ENCODE data around the gene WDR1.
A peak's percentile ranks its signal among the peaks of the same experiment; 100 is the strongest.

DNA sequence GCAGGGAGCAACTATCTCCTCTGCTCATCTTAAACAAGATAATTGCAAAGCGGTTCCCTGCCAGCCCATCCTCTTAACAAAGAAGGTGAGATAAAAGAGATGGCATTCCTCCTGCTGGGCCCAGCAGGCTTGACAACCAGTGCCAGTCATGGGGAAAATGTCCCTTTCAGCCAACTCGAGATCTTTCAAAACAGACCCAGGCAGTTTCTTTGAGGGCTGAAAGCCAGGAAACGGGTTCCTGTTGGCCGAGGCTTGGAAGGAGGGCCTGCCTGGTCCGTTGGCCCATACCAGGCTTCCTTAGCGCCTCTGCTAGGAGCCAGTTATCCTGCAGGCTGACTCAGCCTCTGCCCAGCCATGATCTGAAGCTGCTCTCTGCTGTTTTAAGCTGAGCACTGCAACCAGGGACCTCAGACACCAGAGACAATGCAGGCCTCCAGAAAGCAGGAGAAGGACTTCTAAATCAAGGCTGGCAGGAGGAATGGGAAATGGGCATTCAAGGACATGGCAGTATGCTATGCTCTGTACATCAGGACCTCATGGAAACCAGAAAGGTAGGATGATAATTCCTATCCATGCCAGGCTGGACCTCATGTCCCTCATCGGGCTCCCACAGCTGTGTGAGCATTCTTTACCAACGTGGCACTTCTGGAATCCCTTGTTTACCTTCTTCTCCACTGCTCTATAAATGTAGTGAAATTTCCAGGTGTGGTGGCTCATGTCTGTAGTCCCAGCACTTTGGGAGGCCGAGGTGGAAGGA is 52.9 kb downstream of the WDR1 start:
- TF ChIP-seq GABPA (IDR thresholded peaks at IDR 0.05; ENCODE audit: low read depth) = no peak
- peak; percentile 21; the same call in 1 of the 2 replicates for TF ChIP-seq CTCF (IDR thresholded peaks at IDR 0.05)
- TF ChIP-seq SMC3 (IDR thresholded peaks at IDR 0.05; ENCODE audit: low read depth, low read length) = peak; percentile 42
- no peak for TF ChIP-seq EZH2phosphoT487 (IDR thresholded peaks at IDR 0.05; ENCODE audit: borderline replicate concordance, low read depth)
- TF ChIP-seq, protein P1, sequence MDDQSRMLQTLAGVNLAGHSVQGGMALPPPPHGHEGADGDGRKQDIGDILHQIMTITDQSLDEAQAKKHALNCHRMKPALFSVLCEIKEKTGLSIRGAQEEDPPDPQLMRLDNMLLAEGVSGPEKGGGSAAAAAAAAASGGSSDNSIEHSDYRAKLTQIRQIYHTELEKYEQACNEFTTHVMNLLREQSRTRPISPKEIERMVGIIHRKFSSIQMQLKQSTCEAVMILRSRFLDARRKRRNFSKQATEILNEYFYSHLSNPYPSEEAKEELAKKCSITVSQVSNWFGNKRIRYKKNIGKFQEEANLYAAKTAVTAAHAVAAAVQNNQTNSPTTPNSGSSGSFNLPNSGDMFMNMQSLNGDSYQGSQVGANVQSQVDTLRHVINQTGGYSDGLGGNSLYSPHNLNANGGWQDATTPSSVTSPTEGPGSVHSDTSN (IDR thresholded peaks at IDR 0.05) = no peak
- no peak for TF ChIP-seq ELF1 (IDR thresholded peaks at IDR 0.05)
- TF ChIP-seq TCF12 (IDR thresholded peaks at IDR 0.05) = no peak
- no peak for TF ChIP-seq TEAD4 (IDR thresholded peaks at IDR 0.05; ENCODE audit: borderline replicate concordance, insufficient read depth)
- no peak for TF ChIP-seq MEF2A (IDR thresholded peaks at IDR 0.05; ENCODE audit: borderline replicate concordance, low read depth)

Measured in SK-N-SH (cell line).